ENCODE results near the gene COA8. TPM values are rescaled to one million over a fixed set of nuclear protein-coding genes. Genes with fewer than 3 reads are reported as not detected.
A peak's percentile ranks its signal among the peaks of the same experiment; 100 is the strongest.

Gene COA8
- total RNA-seq, 1 donor from 2014 or later, result 17.2 TPM

GRCh38 chr14:103552011-103552845 is 10.5 kb upstream of the COA8 start:
- peak overlapping the region in 1 of 2 donors; percentile 3 for H3K4me3 ChIP-seq
- DNase-seq (ENCODE audit: extremely low spot score in 2 of 2), result no peak
- H3K27ac ChIP-seq, result peak overlapping the region; percentile 87
- peaks cover 50% of the 10 kb centered on the region for H3K4me1 ChIP-seq
- no peaks in the 10 kb centered on the region for H3K9me3 ChIP-seq
- TF ChIP-seq POLR2AphosphoS5 (IDR thresholded peaks at IDR 0.05; ENCODE audit: insufficient read depth in 1 of 2, low read depth in 1 of 2) (peak in 1 of 2 donors; percentile 15), POLR2A (IDR thresholded peaks at IDR 0.05) (no peak)
- no peaks in the 10 kb centered on the region for H3K36me3 ChIP-seq
- intact Hi-C loops (cut with DNase I), result no loop called here
- H3K27me3 ChIP-seq, result no peaks in the 10 kb centered on the region

GRCh38 chr14:103552846-103553210 is 9.9 kb upstream of the COA8 start:
- no peak for TF ChIP-seq POLR2AphosphoS5 (IDR thresholded peaks at IDR 0.05; ENCODE audit: insufficient read depth in 1 of 2, low read depth in 1 of 2)
- Histone ChIP-seq H3K27ac (peak overlapping the region; percentile 87), H3K4me1 (peaks cover 56% of the 10 kb centered on the region), H3K9me3 (no peaks in the 10 kb centered on the region), H3K4me3 (no peak overlapping the region), H3K27me3 (no peaks in the 10 kb centered on the region), H3K36me3 (no peaks in the 10 kb centered on the region)
- DNase-seq (ENCODE audit: extremely low spot score in 2 of 2), result no peak
- intact Hi-C loops (cut with DNase I), result no loop called here

- Histone ChIP-seq H3K27ac (no peak overlapping the region), H3K4me1 (peaks cover 64% of the 10 kb centered on the region), H3K9me3 (no peaks in the 10 kb centered on the region), H3K36me3 (peaks cover 0 to 11% of the 10 kb centered on the region in 2 donors), H3K27me3 (no peaks in the 10 kb centered on the region), H3K4me3 (no peak overlapping the region)
- no peak for TF ChIP-seq CTCF (IDR thresholded peaks at IDR 0.05)
- TF ChIP-seq POLR2AphosphoS5 (IDR thresholded peaks at IDR 0.05; ENCODE audit: insufficient read depth in 1 of 2, low read depth in 1 of 2), result no peak
- no peak for TF ChIP-seq POLR2A (IDR thresholded peaks at IDR 0.05)
- DNase-seq (ENCODE audit: extremely low spot score in 2 of 2), result no peak
- intact Hi-C loops (cut with DNase I), result no loop called here
Observed at GRCh38 chr14:103555559-103556337, 7.0 kb upstream of the COA8 start.

- intact Hi-C loops (cut with DNase I), result no loop called here
- H3K9me3 ChIP-seq, result no peaks in the 10 kb centered on the region
- peak overlapping the region; percentile 7 for H3K27ac ChIP-seq
- H3K36me3 ChIP-seq, result peaks cover 0 to 11% of the 10 kb centered on the region in 2 donors
- H3K27me3 ChIP-seq, result no peaks in the 10 kb centered on the region
- H3K4me1 ChIP-seq, result peaks cover 62% of the 10 kb centered on the region
- H3K4me3 ChIP-seq, result no peak overlapping the region
- no peak for TF ChIP-seq POLR2A (IDR thresholded peaks at IDR 0.05)
- TF ChIP-seq POLR2AphosphoS5 (IDR thresholded peaks at IDR 0.05; ENCODE audit: insufficient read depth in 1 of 2, low read depth in 1 of 2), result no peak
- DNase-seq (ENCODE audit: extremely low spot score in 2 of 2), result no peak
Observed at GRCh38 chr14:103556946-103557758, 5.6 kb upstream of the COA8 start.

- no peak overlapping the region for H3K4me3 ChIP-seq
Observed at GRCh38 chr14:103558071-103558882, 4.5 kb upstream of the COA8 start.

More at GRCh38 chr14:103558071-103558882, 4.5 kb upstream of the COA8 start:
- TF ChIP-seq CTCF (IDR thresholded peaks at IDR 0.05) (no peak), POLR2AphosphoS5 (IDR thresholded peaks at IDR 0.05; ENCODE audit: insufficient read depth in 1 of 2, low read depth in 1 of 2) (peak in 1 of 2 donors; percentile 8)
- H3K27me3 ChIP-seq, result no peaks in the 10 kb centered on the region
- peaks cover 0 to 11% of the 10 kb centered on the region in 2 donors for H3K36me3 ChIP-seq
- intact Hi-C loops (cut with DNase I), result no loop called here
- H3K27ac ChIP-seq, result peak overlapping the region; percentile 63
- H3K9me3 ChIP-seq, result no peaks in the 10 kb centered on the region
- DNase-seq (ENCODE audit: extremely low spot score in 2 of 2), result no peak
- peaks cover 54% of the 10 kb centered on the region for H3K4me1 ChIP-seq

All from vagina (tissue), 2 donors.